ENCODE data around the gene MCM10. TPM values are rescaled to one million over a fixed set of nuclear protein-coding genes. Genes with fewer than 3 reads are reported as not detected.

Gene MCM10
- total RNA-seq, 1 experiment from 2014 or later = 22.8 TPM

DNA sequence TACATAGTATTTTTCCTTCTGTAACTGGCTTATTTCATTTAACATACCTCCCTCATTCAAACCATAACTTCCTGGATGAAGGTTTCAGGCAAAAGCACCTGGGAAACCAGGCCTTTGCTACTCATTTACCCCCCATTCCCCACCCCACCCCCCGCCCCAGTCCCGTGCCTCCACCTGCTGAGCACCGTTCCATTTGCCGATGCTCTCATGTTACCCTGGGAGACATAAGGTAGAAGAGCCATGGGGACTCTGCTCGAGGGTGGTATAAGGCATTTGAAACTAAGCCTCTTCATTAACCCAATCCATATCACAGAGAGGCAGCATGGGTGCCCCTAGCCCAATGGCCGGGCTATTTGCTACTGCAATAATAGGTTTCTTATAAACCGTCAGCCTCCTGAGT lies 22.2 kb upstream of the MCM10 start:
- in situ Hi-C loops (cut with HindIII; ENCODE audit: low pct_unique_long_range_greater_than_20kb, low sequenced_read_pairs) = no loop called here
- no peak for DNase-seq (ENCODE audit: low read depth, low spot score)
- peaks cover 3% of the 10 kb centered on the region; the same call in 1 of the 2 replicates for H3K36me3 ChIP-seq (ENCODE audit: control insufficient read depth, insufficient read depth, low read length)
- ATAC-seq = no peak
- H3K27me3 ChIP-seq (ENCODE audit: control insufficient read depth, insufficient read depth, low read length) = no peaks in the 10 kb centered on the region
- no peak overlapping the region for H3K4me3 ChIP-seq (ENCODE audit: low read depth in 2 of 2, low read length in 2 of 2)
- no peaks in the 10 kb centered on the region for H3K4me1 ChIP-seq (ENCODE audit: control insufficient read depth, insufficient read depth, low read length)
- CTCF ChIA-PET = no interaction called here
- no peaks in the 10 kb centered on the region for H3K9me3 ChIP-seq (ENCODE audit: control insufficient read depth, insufficient read depth, low read depth, low read length)
- BruUV-seq (replicated peaks) = no TSS peak
- POLR2A ChIA-PET = no interaction called here
- TF ChIP-seq TCF7L2 (IDR thresholded peaks at IDR 0.05; ENCODE audit: low read depth, low read length) (no peak), REST (IDR thresholded peaks at IDR 0.05; ENCODE audit: insufficient read depth in 1 of 2, low read depth in 2 of 2, low read length in 1 of 2) (no peak)
- intact Hi-C loops (cut with micrococcal nuclease; ENCODE audit: unreplicated experiment) = no loop called here
- H3K27ac ChIP-seq (ENCODE audit: low read length) = no peak overlapping the region

- no peak for ATAC-seq
- intact Hi-C loops (cut with micrococcal nuclease; ENCODE audit: unreplicated experiment) = no loop called here
- ChIA-PET CTCF (no interaction called here), POLR2A (no interaction called here)
- DNase-seq (ENCODE audit: low read depth, low spot score) = no peak
- H3K36me3 ChIP-seq (ENCODE audit: control insufficient read depth, insufficient read depth, low read length) = peaks cover 3% of the 10 kb centered on the region; the same call in 1 of the 2 replicates
- BruUV-seq (replicated peaks) = no TSS peak
- H3K9me3 ChIP-seq (ENCODE audit: control insufficient read depth, insufficient read depth, low read depth, low read length) = no peaks in the 10 kb centered on the region
- no peak overlapping the region for H3K4me3 ChIP-seq (ENCODE audit: low read depth in 2 of 2, low read length in 2 of 2)
- H3K4me1 ChIP-seq (ENCODE audit: control insufficient read depth, insufficient read depth, low read length) = no peaks in the 10 kb centered on the region
- H3K27me3 ChIP-seq (ENCODE audit: control insufficient read depth, insufficient read depth, low read length) = no peaks in the 10 kb centered on the region
- no peak overlapping the region for H3K27ac ChIP-seq (ENCODE audit: low read length)
- in situ Hi-C loops (cut with HindIII; ENCODE audit: low pct_unique_long_range_greater_than_20kb, low sequenced_read_pairs) = no loop called here
- TF ChIP-seq CTCF (IDR thresholded peaks at IDR 0.05) (no peak), POLR2AphosphoS5 (IDR thresholded peaks at IDR 0.05; ENCODE audit: low read depth, low read length) (no peak), REST (IDR thresholded peaks at IDR 0.05; ENCODE audit: insufficient read depth in 1 of 2, low read depth in 2 of 2, low read length in 1 of 2) (no peak), SIN3A (IDR thresholded peaks at IDR 0.05; ENCODE audit: borderline replicate concordance, insufficient read depth, low read depth, low read length) (no peak), TCF7L2 (IDR thresholded peaks at IDR 0.05; ENCODE audit: low read depth, low read length) (no peak)
These were observed 21.7 kb upstream of the MCM10 start for GRCh38 chr10:13139676-13140075.

All from Panc1 (cell line).